ENCODE data around the gene RAB33B.
"Not testable (repeated sequence)": the region's sequence is repeated elsewhere in the genome, so short reads cannot be mapped to it uniquely, and the experiment has no call there.

Gene RAB33B

GRCh38 chr4:139465922-139466321 lies 12.0 kb downstream of the RAB33B start:
- DNase-seq = no peak

GRCh38 chr4:139468756-139469155 lies 14.8 kb downstream of the RAB33B start:
- DNase-seq = not testable (repeated sequence)

GRCh38 chr4:139469216-139469615 lies 15.3 kb downstream of the RAB33B start:
- DNase-seq = no peak

- no peak for DNase-seq
Observed at GRCh38 chr4:139469869-139470268, 15.9 kb downstream of the RAB33B start.

GRCh38 chr4:139470295-139470694 lies 16.4 kb downstream of the RAB33B start:
- DNase-seq = no peak

GRCh38 chr4:139470997-139471665 lies 17.2 kb downstream of the RAB33B start:
- no peak for DNase-seq

GRCh38 chr4:139472852-139473251 lies 18.9 kb downstream of the RAB33B start:
- no peak for DNase-seq

GRCh38 chr4:139476363-139476762 lies 22.4 kb downstream of the RAB33B start:
- no peak for DNase-seq

GRCh38 chr4:139481465-139481864 lies 27.5 kb downstream of the RAB33B start:
- DNase-seq = no peak

GRCh38 chr4:139483000-139483399 lies 29.1 kb downstream of the RAB33B start:
- no peak for DNase-seq

GRCh38 chr4:139484783-139485311 lies 30.9 kb downstream of the RAB33B start:
- DNase-seq = no peak

GRCh38 chr4:139488442-139488841 lies 34.5 kb downstream of the RAB33B start:
- no peak for DNase-seq

GRCh38 chr4:139489638-139490037 lies 35.7 kb downstream of the RAB33B start:
- DNase-seq = no peak

- no peak for DNase-seq
Observed at GRCh38 chr4:139492429-139492828, 38.5 kb downstream of the RAB33B start.

GRCh38 chr4:139493176-139493575 lies 39.3 kb downstream of the RAB33B start:
- no peak for DNase-seq

GRCh38 chr4:139499186-139499585 lies 45.3 kb downstream of the RAB33B start:
- DNase-seq = no peak

GRCh38 chr4:139501117-139501516 lies 47.2 kb downstream of the RAB33B start:
- DNase-seq = no peak

GRCh38 chr4:139501527-139501926 lies 47.6 kb downstream of the RAB33B start:
- no peak for DNase-seq

- DNase-seq = no peak
Observed at GRCh38 chr4:139501927-139502899, 48.3 kb downstream of the RAB33B start.

GRCh38 chr4:139503622-139504166 lies 49.8 kb downstream of the RAB33B start:
- no peak for DNase-seq

GRCh38 chr4:139506774-139507173 lies 52.9 kb downstream of the RAB33B start:
- DNase-seq = no peak

- no peak for DNase-seq
Observed at GRCh38 chr4:139508581-139509237, 54.8 kb downstream of the RAB33B start.

Data from islet precursor cell (in vitro differentiated cells).